Rectal smooth muscle tissue (tissue), 1 donor: ENCODE measurements around the gene LCMT1.

ENCODE experiments used
- H3K27ac ChIP-seq: one replicate; pipeline ENCODE4 v1.7.0; 2013; ENCODE audit warnings: low read depth, low read length, inconsistent platforms
- H3K27me3 ChIP-seq: one replicate; pipeline ENCODE4 v1.7.0; 2013; ENCODE audit warnings: low read length; ENCODE audit not compliant: control insufficient read depth, insufficient read depth
- H3K36me3 ChIP-seq: one replicate; pipeline ENCODE4 v1.7.0; 2013; ENCODE audit warnings: low read length; ENCODE audit not compliant: control insufficient read depth, insufficient read depth
- H3K4me1 ChIP-seq: one replicate; pipeline ENCODE4 v1.7.0; 2013; ENCODE audit warnings: low read length; ENCODE audit not compliant: control insufficient read depth, insufficient read depth
- H3K4me3 ChIP-seq: one replicate; pipeline ENCODE4 v1.7.0; 2013; ENCODE audit warnings: low read length
- H3K9ac ChIP-seq: one replicate; pipeline ENCODE4 v1.7.0; 2013; ENCODE audit warnings: low read length

The LCMT1 gene

GRCh38 chr16:25224731-25225319 lies 113.3 kb downstream of the LCMT1 start:
- Histone ChIP-seq H3K27me3 (no peaks in the 10 kb centered on the region), H3K4me3 (no peak overlapping the region), H3K4me1 (no peaks in the 10 kb centered on the region), H3K36me3 (no peaks in the 10 kb centered on the region), H3K9ac (no peak overlapping the region), H3K27ac (no peak overlapping the region)
